ENCODE results near the gene SAMD11.
"Not testable (repeated sequence)": the region's sequence is repeated elsewhere in the genome, so short reads cannot be mapped to it uniquely, and the experiment has no call there.

The SAMD11 gene

DNA sequence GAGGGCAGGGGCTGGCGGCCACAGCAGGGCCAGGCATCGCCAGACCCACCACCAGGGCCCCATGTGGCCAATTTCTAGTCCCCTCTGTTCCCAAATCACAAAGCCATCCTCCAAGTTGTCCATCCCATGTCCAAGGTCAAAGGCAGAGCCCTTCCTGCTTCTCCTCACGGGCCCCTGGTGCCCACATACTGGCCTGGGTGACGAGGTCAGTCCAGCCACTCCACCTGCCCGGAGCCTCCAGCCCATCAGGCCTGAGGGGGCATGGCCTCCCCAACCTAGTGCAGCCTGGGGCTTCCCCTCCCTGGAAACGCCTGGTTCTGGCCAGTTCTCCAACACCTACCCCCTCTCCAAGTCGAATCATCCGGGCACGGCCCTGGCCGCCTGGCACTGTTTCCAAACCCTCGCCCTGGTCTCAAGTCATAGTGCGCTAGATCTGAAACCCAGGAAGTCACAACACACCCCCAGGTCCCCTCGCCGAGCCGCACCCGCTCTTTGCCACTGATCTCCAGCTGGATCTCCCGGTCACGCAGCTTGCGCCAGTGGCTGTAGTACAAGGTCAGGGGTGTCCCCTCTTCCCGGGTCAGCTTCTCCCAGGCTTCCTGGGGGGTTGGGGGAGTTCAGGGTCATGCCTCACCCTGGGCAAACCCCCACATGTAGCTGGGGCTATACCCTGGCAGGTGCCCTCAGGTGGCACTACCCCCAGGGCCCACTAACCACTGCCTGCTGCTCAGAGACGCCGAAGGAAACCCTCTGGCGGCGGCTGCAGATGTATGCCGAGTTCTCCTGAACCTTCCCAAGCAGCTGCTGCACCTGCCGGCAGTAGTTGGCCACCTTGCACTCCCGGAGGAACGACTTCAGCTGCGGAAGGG lies 22.2 kb downstream of the SAMD11 start:
- no peak for DNase-seq

DNA sequence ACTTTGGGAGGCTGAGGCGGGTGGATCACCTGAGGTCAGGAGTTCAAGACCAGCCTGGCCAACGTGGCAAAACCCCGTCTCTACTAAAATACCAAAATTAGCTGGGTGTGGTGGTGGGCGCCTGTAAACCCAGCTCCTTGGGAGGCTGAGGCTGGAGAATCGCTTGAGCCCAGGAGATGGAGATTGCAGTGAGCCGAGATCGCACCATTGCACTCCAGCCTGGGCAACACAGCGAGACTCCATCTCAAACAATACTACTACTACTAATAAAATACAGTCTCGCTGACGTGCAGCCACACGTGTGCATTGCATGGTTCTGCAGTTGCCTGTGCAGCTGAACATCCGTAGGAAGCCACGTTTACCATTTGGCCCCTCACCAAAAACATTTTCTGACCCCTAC lies 23.1 kb downstream of the SAMD11 start:
- DNase-seq = not testable (repeated sequence)

- no peak for DNase-seq
Measured at GRCh38 chr1:947958-948357, 24.2 kb downstream of the SAMD11 start.

GRCh38 chr1:950268-950667 lies 26.5 kb downstream of the SAMD11 start:
- DNase-seq = no peak

- DNase-seq = no peak
Measured at GRCh38 chr1:950881-951280, 27.2 kb downstream of the SAMD11 start.

GRCh38 chr1:951364-951763 lies 27.6 kb downstream of the SAMD11 start:
- no peak for DNase-seq

GRCh38 chr1:952201-952600 lies 28.5 kb downstream of the SAMD11 start:
- no peak for DNase-seq

DNA sequence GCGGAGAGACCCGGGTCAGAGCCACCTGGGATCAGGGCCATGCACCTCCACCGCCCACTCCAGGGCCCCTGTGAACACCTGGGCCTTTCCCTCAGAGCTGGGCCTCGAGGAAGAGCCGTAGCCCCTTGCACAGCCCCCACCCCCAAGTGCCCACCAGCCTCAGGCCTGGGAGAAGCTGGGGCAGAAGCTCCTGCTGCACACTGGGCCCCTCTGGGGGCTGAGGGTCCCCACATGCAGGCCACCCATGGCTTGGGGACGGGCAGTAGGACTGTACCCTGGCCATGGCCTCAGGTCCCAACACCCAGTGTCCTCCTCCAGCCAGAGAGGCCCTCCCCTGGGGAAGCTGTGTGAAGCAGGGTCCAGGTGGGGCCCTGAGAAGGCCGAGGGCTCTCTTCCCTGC lies 28.9 kb downstream of the SAMD11 start:
- DNase-seq = no peak

DNA sequence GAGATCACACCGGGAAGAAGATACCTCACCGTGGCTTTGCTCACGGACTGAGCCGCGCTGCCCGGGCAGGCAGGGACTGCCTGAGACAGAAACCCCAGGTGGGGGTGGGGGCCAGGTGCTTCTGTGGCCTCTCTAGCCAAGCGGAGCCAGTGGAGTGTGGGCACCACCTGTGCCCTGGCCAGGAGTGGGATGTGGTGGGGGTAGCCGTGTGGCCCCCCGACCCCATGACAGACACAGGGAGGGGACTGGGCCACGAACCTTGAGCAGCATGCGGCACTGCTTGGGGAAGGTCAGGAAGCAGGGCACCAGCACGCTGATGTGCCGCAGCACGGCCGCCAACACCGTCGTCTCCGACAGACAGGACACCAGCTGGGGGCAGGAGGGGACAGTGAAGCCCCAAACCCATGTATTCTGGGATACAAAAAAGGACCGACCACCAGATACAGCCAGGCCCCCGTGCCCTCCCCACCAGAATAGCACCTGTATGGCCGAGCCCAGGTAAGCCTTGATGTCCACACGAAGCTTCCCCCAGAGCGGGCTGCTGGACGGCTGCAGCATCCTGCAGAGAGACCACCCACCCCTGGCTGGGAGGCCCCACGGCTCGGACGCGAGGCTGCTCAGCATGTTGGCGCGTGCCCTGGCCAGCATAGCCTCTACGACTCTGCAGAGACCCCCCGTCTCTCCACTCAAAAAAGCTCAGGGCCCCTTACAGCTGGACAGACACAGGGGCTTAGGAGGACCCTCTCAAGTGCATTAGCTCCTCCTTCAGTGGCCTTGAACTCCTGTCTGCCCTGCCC lies 30.0 kb downstream of the SAMD11 start:
- no peak for DNase-seq

DNA sequence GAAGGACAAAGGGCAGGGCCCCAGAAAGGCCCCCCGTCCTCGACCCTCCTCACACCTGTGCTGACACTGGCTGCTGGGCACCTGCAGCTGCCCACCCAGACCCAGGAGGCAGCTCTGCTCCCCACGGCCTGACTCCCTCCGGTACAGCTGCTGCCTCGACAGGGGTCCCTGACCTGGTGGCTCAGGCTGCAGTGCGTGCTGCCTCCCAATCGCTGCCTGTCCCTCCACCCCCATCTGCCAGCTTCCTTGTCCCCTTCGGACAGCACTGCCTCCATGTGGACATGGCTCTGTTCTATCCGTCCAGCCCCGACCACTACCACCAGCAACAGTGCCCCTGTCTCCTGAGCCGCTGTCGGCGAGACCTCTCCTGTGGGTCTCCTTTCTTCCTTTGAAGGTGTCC lies 31.2 kb downstream of the SAMD11 start:
- no peak for DNase-seq

- DNase-seq = no peak
Measured at GRCh38 chr1:955474-955873, 31.8 kb downstream of the SAMD11 start.

DNA sequence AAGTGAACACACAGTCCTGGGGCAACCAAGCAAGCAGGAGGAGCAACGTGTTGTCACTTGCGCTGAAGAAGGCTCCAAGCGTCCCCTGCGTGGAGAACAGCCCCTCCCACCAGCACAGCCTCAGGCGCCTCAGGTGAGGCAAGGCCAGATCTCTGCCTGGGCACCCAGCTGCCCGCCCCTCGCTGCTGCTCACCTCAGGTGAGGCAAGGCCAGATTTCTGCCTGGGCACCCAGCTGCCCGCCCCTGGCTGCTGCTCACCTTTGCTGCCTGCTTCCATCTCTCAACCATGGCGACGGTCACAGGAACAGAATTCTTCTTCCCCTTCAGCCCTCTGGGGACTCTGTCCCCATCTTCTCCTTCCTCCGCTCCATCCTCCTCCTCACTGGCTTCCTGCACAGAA lies 32.9 kb downstream of the SAMD11 start:
- DNase-seq = no peak

- peak; percentile 86 for DNase-seq
Measured at GRCh38 chr1:958823-959730, 35.4 kb downstream of the SAMD11 start, which contains the start of gene NOC2L. TSS of gene NOC2L (minus strand) at chr1:959256. CDS start at chr1:959240, 16 bp downstream.

GRCh38 chr1:959731-960362 lies 36.1 kb downstream of the SAMD11 start:
- no peak for DNase-seq

DNA sequence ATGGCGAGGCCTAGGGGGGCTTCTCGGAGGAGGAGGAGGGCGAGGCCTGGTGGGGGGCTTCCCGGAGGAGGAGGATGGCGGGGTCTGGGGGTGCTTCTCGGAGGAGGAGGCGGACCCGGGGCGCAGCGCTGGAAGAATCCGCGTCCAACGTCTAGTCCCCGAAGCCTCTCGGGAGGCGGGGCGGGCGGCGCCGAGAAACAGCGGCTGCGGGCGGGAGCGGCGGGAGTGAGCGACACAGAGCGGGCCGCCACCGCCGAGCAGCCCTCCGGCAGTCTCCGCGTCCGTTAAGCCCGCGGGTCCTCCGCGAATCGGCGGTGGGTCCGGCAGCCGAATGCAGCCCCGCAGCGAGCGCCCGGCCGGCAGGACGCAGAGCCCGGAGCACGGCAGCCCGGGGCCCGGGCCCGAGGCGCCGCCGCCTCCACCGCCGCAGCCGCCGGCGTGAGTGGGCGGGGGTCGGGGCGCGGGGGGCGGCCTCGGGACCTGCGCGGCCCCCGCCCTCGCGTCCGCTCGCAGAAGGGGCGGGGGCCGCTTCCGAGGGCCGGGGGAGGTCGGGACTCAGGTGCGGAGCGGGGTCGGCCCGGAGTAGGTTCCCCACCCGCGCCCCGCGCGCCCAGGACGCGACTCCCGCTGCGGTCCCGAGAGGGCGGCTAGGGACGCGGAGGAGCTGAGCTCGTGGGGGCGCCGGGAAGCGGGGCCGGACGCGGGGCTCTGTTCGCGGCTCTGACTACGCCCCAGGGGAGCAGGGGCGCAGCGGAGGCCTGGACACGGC lies 36.8 kb downstream of the SAMD11 start, which contains the start of gene KLHL17:
Gene KLHL17, plus strand, starts transcription at position 222 of the 769 bp plus-strand sequence. Its CDS starts 110 bp downstream, at position 332.
- DNase-seq = peak; percentile 75

GRCh38 chr1:961132-961669 lies 37.5 kb downstream of the SAMD11 start:
- no peak for DNase-seq

DNA sequence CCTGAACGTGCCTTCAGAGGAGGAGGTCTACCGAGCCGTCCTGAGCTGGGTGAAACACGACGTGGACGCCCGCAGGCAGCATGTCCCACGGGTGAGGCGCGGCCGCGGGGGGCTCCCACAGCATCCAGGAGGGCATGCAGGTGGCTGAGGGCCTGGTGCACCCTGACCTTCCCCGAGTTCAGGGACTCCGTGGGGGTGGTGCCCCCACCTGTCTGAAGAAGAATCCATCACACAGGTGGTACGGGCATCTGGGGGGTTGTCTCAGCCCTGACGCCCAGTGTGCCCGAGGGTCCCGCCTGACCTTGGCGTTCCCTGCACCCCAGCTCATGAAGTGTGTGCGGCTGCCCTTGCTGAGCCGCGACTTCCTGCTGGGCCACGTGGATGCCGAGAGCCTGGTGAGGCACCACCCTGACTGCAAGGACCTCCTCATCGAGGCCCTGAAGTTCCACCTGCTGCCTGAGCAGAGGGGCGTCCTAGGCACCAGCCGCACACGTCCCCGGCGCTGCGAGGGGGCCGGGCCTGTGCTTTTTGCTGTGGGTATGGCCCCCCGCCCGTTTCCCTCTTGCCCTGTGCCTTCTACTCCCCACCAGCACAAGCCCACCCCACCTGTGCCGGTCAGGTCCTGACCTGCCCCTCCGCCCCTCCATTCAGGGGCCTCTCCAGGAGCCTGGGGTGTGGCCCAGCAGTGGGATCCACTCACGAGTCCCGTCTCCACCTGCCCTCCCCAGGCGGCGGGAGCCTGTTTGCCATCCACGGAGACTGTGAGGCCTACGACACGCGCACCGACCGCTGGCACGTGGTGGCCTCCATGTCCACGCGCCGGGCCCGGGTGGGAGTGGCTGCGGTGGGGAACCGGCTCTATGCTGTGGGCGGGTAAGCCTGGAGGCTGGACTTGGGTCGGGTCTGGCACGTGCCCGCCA lies 38.9 kb downstream of the SAMD11 start:
- no peak for DNase-seq

DNA sequence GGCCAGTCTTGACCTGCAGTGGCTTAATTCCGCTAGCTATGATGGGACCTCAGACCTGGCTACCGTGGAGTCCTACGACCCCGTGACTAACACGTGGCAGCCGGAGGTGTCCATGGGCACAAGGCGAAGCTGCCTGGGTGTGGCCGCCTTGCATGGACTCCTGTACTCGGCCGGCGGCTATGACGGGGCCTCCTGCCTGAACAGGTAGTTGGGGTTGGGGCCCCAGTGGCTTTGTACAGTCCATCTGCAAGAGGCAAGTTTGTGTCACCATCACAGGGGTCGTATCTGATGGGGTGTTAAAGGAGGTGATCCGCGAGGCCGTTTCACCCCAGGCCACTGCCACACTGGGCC lies 39.6 kb downstream of the SAMD11 start:
- no peak for DNase-seq

DNA sequence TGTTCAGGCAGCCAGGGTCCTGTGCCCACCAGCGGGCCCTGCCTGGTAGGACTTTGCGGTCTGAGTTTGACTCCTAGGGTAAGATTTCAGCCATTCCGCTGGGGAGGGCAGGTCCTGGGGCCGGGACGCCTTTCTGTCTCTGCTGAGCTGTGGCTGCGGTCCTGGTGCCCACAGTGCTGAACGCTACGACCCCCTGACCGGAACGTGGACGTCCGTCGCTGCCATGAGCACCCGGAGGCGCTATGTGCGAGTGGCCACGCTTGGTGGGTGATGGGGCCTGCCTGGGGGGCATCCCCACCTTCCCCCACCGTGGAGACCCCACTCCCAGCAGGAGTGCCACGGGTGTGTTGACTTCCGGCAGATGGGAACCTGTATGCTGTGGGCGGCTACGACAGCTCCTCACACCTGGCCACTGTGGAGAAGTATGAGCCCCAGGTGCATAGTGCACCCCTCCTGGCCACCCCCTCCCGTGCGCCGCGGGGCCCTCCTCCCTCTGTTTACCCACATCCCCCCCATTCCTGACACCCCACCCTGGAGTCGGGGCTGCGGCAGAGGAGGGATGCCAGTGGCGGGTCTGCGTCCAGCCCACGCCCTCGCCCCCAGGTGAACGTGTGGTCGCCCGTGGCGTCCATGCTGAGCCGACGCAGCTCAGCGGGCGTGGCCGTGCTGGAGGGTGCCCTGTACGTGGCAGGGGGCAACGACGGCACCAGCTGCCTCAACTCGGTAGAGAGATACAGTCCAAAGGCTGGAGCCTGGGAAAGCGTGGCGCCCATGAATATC lies 40.2 kb downstream of the SAMD11 start:
- no peak for DNase-seq
